H54 (cell line): ENCODE measurements around the gene GNLY.

ENCODE experiments used
- DNase-seq: peaks from one replicate; pipeline ENCODE4 v3.0.0; 2011; ENCODE audit warnings: low spot score, mixed read lengths; ENCODE audit not compliant: insufficient read length
- FAIRE-seq: peaks from 3 replicates; lab custom pipeline; 2011; peaks lifted over from hg19 to GRCh38; lab: Jason Lieb, UNC
- POLR2A ChIP-seq: IDR thresholded peaks from 2 replicates; pipeline ENCODE4 v1.6.1; 2011; ENCODE audit warnings: low read depth, mild to moderate bottlenecking, low read length

The GNLY gene

DNA sequence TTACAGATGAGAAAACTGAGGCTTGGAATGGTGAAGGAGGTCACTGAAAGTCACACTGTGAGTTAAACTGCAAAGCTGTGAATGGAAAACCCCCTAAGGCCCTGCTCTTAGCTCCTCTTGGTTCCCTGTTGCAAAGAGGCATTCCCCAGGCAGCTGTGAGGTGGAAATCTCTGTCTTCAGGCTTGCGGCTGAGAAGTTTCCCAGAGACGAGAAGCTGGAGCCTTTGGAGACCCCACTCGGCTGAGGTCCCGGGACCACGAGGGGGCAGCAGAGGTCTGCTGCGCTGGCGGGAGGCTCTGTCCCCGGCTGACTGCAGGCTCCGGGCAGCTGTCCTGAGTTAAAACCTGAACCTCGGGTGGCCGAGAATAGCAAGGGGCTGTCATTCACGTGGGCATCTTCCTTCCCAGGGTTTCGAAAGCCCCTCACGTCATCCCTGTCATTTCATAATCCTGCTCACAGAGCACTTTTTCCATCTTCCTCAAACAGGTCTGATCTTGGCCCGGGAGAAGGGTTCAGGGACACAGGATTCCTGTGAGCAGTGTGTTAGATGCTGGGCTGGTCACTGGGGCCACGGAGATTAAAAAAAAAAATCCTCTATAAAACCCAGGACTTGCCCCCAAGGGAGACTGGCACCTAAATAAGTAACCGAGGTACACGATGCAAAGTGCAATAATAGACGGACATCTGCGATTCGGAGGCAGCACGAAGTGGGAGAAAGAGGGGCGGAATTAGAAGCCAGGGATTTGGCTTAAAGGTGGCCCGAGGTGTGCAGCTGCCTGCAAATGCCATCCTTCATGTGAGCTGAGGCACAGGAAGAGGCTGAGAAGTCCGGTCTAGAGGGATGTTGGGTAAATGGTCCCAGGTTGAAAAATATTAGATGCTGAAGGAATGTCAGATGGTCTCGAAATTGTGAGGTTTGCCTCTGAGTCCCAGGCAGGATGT is 35.0 kb downstream of the GNLY start:
- DNase-seq (peak; percentile 92), FAIRE-seq (peak; percentile 80)
- no peak for TF ChIP-seq POLR2A

DNA sequence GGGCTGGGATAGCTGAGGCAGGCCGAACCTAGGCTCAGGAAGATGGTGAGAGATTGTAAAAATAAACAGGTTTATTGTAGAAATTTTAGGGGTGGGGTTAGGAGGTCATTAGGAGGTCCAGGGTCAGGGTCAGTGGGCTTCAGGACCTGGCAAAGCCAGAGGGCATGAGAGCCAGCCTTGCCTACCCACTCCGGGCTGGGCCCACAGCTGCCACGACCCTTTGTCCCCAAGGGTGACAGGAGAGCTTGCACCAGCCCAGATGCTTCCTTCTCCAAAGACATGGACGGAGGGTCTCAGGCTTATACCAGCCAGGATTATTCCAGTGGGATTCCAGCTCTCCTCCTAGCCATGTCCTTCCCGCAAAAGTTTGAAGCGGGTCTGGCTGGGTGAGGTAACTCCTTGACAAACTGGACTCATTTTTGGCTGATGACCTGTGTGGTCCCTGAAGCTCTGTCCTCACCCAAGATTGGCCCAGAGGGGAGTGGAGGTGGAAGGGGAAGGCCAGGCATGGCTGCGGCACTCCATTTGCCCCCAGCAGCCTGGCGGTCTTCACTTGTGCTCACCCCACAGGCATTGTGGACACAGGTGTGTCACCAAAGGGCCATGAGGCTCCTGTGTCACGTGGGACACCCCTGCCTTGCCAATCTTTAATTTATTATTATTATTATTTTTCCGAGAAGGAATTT is 35.8 kb downstream of the GNLY start:
- FAIRE-seq, result no peak
- DNase-seq, result no peak

DNA sequence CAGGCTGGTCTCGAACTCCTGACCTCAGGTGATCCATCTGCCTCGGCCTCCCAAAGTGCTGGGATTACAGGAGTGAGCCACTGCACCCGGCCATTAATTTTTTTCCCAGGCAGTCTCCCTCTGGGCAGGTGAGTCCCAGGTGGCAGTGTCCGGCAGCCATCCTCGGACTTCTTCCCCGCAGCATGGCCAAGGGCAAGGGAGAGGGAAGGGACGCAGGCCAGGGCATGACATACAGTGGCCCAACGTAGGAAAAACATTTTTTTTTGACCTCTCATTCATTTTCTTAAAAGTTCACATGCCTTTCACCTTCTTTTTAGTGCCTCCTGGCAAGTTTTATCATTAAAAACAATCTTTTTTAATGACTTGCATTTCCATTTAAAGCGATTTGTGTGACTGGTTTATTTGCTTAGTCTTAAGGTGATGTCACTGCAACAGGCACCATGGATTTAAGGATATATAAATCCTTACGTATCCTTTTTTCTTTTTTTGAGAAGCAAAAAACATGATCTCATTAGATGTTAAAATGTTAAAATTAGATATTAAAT is 36.6 kb downstream of the GNLY start:
- TF ChIP-seq POLR2A, result no peak
- DNase-seq, result no peak
- no peak for FAIRE-seq

More for the DNA sequence above, 35.8 kb downstream of the GNLY start:
- TF ChIP-seq POLR2A, result no peak

DNA sequence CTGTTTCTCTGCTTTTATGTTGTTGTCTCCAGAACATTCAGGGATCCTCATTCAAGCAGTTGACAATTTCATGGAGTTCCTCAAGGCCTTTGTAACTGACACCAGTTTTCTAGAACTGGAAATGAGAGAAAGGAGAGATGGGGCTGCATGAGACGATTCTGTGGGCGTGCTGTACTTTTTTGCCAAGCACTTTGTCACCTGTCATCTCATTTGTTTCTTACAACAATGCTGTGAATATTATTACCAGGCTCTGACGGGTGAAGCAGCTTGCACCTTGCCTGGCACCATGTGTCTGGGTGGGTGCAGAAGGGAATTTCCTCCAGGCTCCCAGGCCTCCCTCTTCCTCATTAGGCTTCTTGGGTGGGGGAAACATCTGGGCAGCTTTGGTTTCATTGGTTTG is 37.4 kb downstream of the GNLY start:
- no peak for FAIRE-seq
- TF ChIP-seq POLR2A, result no peak

DNA sequence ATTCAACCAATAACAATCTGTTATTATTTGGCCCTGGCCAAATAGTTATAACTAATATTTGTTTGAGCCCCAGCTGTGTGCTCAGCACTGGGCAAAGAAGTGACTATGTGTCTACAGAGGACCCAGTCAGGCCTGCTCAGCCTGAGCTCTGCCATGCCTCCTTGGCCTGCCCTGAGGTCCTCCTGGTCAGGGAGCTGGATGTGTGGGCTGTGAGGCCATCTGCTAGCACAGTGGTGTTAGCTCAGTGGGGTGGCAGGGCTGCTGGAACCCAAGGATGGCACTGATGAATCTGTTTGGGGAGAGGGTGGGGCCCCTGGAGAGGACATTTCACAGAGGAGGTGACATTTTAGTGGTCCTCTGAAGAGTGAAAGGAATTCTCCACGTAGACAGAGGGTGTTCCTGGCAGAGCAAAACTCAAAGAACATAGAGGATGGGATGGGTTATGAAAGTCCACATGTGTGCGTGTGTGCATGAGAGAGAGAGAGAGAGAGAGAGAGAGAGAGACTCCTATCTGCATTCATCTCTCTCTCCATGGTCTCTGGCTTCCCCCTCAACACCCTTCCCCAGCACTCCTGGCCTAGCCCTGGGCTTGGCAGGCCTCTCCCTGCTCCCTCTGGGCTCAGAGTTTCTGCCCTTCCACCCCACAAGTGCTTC is 38.4 kb downstream of the GNLY start:
- no peak for FAIRE-seq
- no peak for DNase-seq

More for the DNA sequence above, 37.4 kb downstream of the GNLY start:
- no peak for DNase-seq

DNA sequence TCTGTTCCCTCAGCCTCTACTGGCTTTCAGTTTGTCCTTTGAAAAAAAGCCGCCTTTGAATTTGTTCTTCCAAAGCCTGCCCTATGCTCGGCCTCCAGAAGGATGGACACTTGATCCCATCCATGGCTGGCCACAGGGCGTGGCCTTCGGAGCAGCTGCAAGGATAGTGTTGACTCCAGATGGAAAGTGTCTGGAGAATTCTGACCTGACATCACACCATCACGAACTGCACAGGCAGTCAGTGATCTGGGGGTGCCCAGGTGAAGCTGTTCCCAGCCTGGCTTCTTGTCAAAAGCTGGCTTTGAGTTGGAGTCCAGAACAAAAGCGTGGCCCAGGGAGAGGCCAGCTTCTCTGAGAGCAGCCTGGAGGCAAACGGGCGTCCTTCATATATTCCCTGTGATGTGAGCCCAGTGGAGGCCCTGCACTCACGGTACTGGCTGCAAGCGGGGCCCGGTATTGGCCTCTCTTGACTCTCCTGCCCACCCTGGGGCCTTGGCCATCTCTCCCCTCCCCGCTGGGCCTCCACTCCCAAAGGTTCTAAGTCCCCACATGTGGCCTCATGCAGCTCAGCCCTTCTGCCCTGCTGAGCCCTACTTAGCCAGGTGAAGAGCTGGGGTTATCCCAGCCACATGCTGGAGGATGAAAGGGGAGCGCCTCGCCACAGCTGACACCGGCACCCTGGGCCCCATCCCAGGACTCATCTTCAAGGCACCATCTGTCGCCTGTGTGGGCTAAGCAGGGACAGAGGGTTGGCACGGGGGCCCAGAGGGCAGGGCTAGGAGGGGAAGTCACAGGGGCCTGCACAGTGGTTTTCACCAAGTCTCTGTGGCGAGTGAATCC is 39.2 kb downstream of the GNLY start:
- FAIRE-seq, result no peak
- no peak for TF ChIP-seq POLR2A

More for the DNA sequence above, 38.4 kb downstream of the GNLY start:
- TF ChIP-seq POLR2A, result no peak

DNA sequence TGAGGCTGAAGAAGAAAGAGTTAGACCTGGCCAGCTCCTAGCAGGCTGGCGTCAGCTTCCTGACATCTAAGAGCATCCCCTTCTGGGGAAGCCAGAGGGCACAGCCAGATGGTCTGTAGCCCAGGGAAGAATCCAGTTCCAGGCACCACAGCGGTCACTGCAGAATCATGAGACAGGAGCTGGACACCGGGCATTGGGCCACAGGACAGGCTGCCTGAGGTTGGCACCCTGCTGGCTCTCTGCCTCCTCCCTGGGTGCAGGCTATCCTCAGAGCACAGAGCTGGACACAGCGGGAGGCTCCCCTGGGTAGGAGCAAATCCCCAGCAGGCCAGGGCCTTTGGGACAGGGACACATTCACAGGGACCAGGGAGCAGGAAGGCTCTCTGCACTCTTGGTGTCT is 39.9 kb downstream of the GNLY start:
- no peak for TF ChIP-seq POLR2A
- FAIRE-seq (no peak), DNase-seq (no peak)

More for the DNA sequence above, 39.2 kb downstream of the GNLY start:
- no peak for DNase-seq

DNA sequence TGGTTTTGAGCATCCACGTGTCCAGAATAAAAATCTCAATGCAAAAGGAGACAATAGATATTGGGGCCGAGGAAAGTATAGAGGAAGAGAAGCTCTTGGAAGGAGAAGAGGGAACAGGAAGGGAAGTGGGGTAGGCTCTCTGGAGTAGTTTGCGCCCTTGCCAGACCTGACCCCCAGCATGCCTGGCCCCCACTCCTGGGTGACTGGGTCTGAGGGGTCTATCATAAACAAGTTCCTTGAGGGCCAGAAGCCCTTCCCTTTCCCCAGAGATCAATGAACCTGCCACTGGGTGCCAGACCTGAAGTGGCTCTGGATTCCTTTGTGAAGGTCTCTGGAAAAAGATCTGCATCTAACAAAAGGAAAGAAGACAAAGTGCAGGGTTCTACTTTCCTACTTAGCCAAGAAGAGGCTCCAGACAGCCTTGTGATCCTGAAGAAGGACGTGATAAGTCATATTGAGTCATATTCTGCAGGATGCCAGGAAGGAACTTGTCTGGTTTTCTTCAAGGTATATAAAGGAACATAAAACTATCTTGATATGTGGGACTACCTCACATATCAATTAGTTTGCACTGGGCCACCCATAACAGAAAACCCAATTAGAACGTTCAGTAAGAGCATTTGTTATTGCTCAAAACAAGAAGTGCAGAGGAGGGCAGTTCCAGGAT is 40.9 kb downstream of the GNLY start:
- FAIRE-seq (no peak), DNase-seq (no peak)
- no peak for TF ChIP-seq POLR2A

DNA sequence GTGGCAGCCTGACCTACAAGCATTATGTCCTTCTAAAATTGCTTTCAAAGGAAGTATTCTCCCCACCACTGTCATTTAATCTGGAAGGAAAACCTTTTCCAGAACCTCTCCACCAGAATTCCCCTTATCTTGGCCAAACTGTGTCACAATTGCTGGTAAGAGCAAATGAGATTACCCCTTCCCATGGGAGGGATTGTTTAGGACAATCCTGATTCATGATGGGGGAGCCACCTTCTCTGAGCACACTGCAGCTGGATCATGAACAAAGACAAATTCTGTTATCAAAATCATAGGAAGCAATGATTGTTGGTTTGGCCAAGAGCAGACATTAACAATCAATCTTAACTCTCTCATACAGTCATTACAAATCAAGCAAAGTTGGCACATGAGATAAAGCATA is 41.5 kb downstream of the GNLY start:
- no peak for TF ChIP-seq POLR2A
- DNase-seq (no peak), FAIRE-seq (no peak)

DNA sequence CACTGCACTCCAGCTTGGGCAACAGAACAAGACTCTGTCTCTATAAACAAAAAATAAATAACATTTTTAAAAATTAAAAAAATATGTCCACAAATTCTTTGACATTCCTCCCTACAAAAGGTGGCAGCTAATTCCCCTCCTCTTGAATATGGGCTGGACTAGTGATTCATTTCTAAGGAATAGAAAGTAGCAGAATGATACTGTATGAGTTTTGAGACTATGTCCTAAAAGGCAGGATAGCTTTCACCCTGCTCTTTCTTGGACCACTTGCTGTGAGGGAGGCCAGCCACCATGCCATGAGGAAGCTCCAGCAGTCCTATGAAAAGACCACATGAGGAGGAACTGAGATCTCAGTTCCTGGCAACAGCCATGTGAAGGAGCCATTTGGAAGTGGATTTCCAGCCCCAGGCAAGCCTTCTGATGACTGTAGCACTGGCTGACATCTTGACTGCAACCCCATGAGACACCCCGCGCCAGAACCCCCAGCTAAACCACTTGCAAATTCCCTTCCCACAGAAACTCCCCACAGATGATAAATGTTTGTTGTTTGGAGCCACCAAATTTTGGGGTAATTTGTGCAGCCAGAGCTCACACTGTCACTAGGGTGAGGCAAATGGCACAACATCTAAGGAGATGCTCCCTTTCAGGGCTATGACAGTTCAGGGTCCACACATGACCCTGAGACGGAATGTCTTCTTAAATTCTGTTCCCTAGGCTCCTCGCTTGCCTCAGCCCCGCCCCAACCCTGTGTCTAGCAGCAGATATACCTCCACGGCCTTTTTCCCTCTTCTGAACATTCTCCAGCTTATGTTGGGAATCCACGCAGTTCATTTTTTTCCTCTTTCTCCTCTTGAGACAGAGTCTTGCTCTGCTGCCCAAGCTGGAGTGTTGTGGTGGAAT is 42.5 kb downstream of the GNLY start:
- DNase-seq, result no peak
- FAIRE-seq, result no peak
- TF ChIP-seq POLR2A, result no peak

DNA sequence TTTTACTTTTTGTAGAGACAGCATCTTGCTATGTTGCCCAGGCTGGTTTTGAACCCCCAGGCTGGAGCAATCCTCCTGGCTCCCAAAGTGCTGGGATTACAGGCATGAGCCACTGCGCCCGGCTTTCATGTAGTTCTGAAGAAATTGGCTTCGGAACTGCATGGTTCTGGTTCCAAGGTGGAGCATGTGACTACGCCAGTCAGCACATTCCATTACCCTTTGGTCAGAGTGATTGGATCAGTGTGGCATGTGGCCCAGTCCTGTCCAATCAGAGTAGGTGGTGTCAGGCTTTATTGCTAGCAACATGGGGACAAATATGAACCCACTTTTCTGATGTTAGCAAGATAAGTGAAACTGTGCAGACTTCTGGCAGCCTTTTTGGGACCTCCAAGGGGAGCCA is 43.3 kb downstream of the GNLY start:
- DNase-seq (peak; percentile 65), FAIRE-seq (no peak)
- TF ChIP-seq POLR2A, result no peak
